HG02840 (cell line): ENCODE measurements around the gene IGF2BP1.
"Not testable (repeated sequence)": the region's sequence is repeated elsewhere in the genome, so short reads cannot be mapped to it uniquely, and the experiment has no call there.

Experiments
- ATAC-seq: cut with Tn5 transposase; IDR thresholded peaks from one replicate; pipeline ENCODE4 v1.9.1; 2021; ENCODE audit warnings: mild to moderate bottlenecking, moderate library complexity, moderate number of reproducible peaks; ENCODE audit not compliant: unreplicated experiment, low FRiP score

Gene IGF2BP1

DNA sequence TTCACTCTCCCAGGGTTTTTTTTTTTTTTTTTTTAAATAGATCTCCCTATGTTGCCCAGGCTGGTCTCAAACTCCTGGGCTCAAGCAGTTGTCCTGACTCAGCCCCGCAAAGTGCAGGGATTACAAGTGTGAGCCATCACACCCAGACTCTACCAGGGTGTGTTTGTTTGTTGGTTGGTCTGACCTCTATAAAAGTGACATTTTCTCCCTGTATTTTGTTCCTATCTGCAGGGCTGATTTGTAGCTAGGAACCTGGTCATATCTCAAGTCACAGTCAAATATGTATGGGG is 89.1 kb downstream of the IGF2BP1 start:
- ATAC-seq, result no peak

GRCh38 chr17:49086649-49087048 is 89.5 kb downstream of the IGF2BP1 start:
- no peak for ATAC-seq

DNA sequence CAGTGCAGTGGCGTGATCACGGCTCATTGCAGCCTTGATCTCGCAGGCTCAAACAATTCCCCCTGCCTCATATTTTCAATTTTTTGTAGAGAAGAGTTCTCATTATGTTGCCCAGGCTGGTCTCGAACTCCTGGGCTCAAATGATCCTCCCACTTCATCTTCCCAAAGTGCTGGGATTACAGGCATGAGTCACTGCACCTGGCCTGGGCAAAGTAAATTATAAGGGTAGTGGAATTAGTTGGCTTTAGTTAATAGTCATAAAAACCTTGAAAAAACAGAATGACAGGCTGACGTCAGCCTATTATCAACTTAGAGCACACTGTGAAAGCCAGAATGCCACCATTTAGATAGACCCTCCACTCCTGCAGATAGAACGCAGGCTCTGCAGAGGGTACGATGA is 91.9 kb downstream of the IGF2BP1 start:
- ATAC-seq, result no peak

DNA sequence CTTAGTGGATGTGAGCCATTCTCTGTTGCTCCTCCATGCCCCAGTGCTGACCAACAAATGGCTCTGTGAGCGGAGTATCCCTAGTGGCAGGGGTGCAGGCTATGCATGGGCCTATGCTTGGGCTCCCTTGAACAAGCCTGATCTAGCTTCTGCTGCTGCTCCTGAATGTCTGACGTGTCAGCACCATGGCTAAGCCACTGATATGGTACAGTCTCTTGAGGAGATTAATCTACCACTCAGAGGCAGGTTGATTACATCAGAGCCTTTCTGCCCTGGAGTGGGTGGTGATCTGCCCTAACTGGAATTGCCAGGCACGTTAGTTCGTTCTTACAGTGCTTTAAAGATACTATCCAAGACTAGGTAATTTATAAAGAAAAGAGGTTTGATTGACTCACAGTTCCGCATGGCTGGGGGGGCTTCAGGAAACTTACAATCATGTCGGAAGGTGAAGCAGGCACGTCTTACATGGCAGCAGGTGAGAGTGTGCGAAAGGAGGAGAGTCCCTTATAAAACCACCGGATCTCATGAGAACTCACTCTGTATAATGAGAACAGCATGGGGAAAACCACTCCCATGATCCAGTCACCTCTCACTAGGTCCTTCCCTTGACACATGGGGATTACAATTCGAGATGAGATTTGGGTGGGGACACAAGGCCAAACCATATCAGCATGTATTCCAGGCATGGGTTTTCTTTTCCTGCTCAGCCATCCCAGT is 93.9 kb downstream of the IGF2BP1 start:
- no peak for ATAC-seq

GRCh38 chr17:49093131-49093530 is 95.9 kb downstream of the IGF2BP1 start:
- ATAC-seq, result no peak

GRCh38 chr17:49100601-49101000 is 103.4 kb downstream of the IGF2BP1 start:
- ATAC-seq, result no peak

DNA sequence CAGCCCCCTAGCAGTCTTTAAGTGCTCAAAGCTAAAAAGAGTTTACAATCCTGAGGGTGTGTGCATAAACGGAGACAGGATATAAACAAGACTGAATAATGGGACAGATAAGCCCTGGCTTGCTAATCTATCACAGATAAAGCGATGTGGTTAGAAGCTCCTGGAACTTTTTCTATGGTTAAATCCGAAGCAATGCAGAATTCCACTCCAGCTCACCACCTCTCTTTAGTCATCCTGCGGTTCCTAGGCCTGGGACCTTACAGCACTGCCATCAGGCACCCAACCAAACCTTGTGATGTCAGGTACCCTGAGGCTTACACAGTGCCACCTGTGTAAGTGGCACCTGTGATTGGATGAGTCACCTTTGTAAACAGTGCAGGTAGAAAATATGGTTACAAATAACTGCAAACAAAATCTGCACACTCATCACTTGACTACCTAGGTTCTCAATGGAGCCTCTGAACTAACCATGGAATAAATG is 103.9 kb downstream of the IGF2BP1 start:
- no peak for ATAC-seq

GRCh38 chr17:49103360-49103759 is 106.2 kb downstream of the IGF2BP1 start:
- ATAC-seq, result not testable (repeated sequence)

DNA sequence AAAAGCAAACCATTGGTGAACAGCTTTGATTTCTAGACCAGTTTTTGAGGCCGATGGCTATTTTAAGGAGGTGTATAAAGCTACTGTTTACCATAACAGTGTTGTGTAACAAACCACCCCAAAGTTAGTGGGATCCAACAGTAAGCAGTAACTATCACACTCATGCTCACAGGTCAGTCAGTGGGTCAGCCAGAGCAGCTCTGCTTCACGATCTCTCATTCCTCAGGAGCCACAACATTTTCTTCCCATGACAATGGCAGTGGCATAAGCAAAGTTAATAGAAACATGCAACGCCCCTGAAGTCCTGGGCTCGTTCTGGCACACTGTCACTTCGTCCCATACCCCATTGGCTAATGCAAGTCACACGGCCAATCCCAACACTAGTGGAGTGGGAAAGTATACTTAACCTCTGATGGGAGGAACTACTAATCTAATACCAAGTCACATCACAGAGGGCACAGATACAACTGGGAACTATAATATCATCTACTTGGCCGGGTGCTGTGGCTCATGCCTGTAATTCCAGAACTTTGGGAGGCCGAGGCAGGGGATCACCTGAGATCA is 107.4 kb downstream of the IGF2BP1 start:
- no peak for ATAC-seq
